Suppressor macrophage treated with lipopolysaccharide for 1 hour (primary cell): ENCODE results near the gene GAN.

ENCODE experiments used
- DNase-seq, 3 donors: peaks; one replicate each; pipeline ENCODE4 v3.0.0-alpha.2; 2020 to 2022

Gene GAN

DNA sequence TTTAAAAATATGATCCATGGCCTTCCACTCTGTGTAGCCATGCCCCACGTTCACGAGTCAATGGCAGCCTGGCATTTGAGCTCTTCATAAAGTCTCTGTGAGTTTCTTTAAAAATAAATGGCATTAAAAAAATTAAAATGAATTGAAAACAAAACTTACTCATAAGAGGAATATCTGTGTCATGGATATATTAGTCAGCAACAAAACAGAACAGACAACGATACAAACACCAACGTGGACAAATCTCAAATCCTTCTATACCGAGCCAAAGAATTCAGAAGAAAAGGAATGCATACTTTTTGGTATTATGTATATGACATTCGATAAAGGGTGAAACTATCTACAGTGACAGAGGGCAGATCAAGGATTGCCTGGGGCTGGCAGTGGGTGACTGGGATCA is 121.6 kb downstream of the GAN start:
- DNase-seq: peak in 2 of 3 donors; percentile 31 to 45

DNA sequence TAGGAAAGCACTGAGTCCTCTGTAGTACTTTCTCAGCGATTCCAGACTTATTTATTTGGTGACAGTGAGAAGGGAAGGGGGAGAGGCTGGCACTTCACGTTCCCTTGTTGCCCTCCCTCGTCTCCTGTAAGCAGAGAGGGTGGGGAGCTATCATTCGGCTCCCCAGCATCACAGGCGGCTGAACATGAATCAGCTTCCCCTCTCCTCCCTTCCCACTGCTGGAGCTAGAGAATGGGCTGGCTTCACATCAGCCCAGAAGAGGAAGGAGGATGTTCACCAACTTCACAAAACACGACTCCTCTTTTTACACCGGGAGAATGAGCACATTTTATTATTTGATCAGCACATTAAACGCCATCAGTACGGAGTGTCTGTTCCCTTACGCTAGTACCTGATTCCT is 123.1 kb downstream of the GAN start:
- peak; percentile 84 to 89 (median 86) for DNase-seq
